K562 (cell line): ENCODE data around the gene HAUS6. TPM values are rescaled to one million over a fixed set of nuclear protein-coding genes. Genes with fewer than 3 reads are reported as not detected.

Experiments
- ATAC-seq: fragments of 200-7000 bp; cut with Tn5 transposase; 3 replicates; pipeline ENCODE4 v1.9.1; 2020; ENCODE audit warnings: moderate library complexity
- BruUV-seq: library from RNA; stranded (reverse); fragments of 400-500 nt; replicated peaks from 2 replicates; lab custom pipeline; 2021; lab: Mats Ljungman, UMichigan
- CTCF ChIA-PET: fragments of 300-600 bp; formaldehyde crosslinking; extraction: SDS; loops from one replicate; lab custom pipeline; 2021; ENCODE audit warnings: low intra/inter-chr PET ratio; lab: Yijun Ruan, JAX
- POLR2A ChIA-PET: fragments of 300-600, 350-650 bp; sonication (Branson Sonifier 250); formaldehyde crosslinking; extraction: SDS; loops from one replicate; lab custom pipeline; 2021; ENCODE audit warnings: antibody characterized with exemption, inconsistent platforms; lab: Yijun Ruan, JAX
- DNase-seq, 4 experiments: peaks; one replicate each; pipeline versions ENCODE4 v3.0.0 to v3.0.0-alpha.2; 2011 to 2018; ENCODE audit warnings: low spot score in 3 of 4, mixed read lengths in 3 of 4; ENCODE audit errors: extremely low read depth in 1 of 4
- FAIRE-seq: peaks from 2 replicates; lab custom pipeline; 2011; peaks lifted over from hg19 to GRCh38; lab: Jason Lieb, UNC
- H2AFZ ChIP-seq: 2 replicates; pipeline ENCODE4 v1.6.0; 2011; ENCODE audit warnings: low read depth, low read length, control low read depth, inconsistent platforms
- H3K27ac ChIP-seq: fragments of 200-600 bp; 3 replicates; pipeline ENCODE4 v1.8.0; 2011; ENCODE audit warnings: low read depth, mild to moderate bottlenecking, control low read depth, inconsistent platforms, low read length, moderate library complexity, mixed read lengths; ENCODE audit errors: extremely low read depth
- H3K27me3 ChIP-seq, 2 experiments: fragments of 300-600 bp in 1 of 2; 2 replicates in 1 of 2; 3 replicates in 1 of 2; pipeline versions ENCODE4 v1.6.0 to v1.8.0; 2011; ENCODE audit warnings: inconsistent platforms in 2 of 2, low read length in 2 of 2, mild to moderate bottlenecking in 1 of 2, mixed read lengths in 1 of 2, moderate library complexity in 1 of 2; ENCODE audit not compliant: control insufficient read depth in 2 of 2, insufficient read depth in 2 of 2
- H3K36me3 ChIP-seq: fragments of 300-600 bp; 3 replicates; pipeline ENCODE4 v1.8.0; 2011; ENCODE audit warnings: mild to moderate bottlenecking, low read length, inconsistent platforms; ENCODE audit not compliant: control insufficient read depth, insufficient read depth
- H3K4me1 ChIP-seq, 2 experiments: fragments of 200-600 bp in 1 of 2; replicated peaks in 1 of 2; 2 replicates in 1 of 2; 3 replicates in 1 of 2; pipeline versions ENCODE4 v1.5.1 to v1.8.0; 2011; ENCODE audit warnings: inconsistent platforms in 2 of 2, low read length in 2 of 2, mild to moderate bottlenecking in 1 of 2, mixed read lengths in 1 of 2, moderate library complexity in 1 of 2; ENCODE audit not compliant: control insufficient read depth in 2 of 2, insufficient read depth in 2 of 2
- H3K4me2 ChIP-seq: 2 replicates; pipeline ENCODE4 v1.6.1; 2011; ENCODE audit warnings: low read length, control low read depth, inconsistent platforms, mixed read lengths; ENCODE audit not compliant: insufficient read depth
- H3K4me3 ChIP-seq: fragments of 200-600 bp; sonication (generic), shearing (Covaris generic); 2 replicates; pipeline ENCODE4 v1.5.1; 2016; ENCODE audit warnings: control low read depth, inconsistent platforms
- H3K79me2 ChIP-seq: fragments of 200-600 bp; 3 replicates; pipeline ENCODE4 v1.8.0; 2011; ENCODE audit warnings: low read length, inconsistent platforms; ENCODE audit not compliant: control insufficient read depth, insufficient read depth
- H3K9ac ChIP-seq, 2 experiments: 2 replicates each; pipeline versions ENCODE4 v1.6.0 to v1.6.1; 2011; ENCODE audit warnings: low read depth in 2 of 2, low read length in 2 of 2, control low read depth in 1 of 2, inconsistent platforms in 1 of 2, mild to moderate bottlenecking in 1 of 2, mixed read lengths in 1 of 2; ENCODE audit not compliant: insufficient read depth in 1 of 2
- H3K9me1 ChIP-seq: one replicate; pipeline ENCODE4 v1.6.0; 2011; ENCODE audit warnings: inconsistent platforms, mild to moderate bottlenecking, low read length, moderate library complexity; ENCODE audit not compliant: control insufficient read depth, insufficient read depth
- H3K9me3 ChIP-seq: replicated peaks from 2 replicates; pipeline ENCODE4 v1.5.1; 2011; ENCODE audit warnings: low read depth, low read length, inconsistent platforms; ENCODE audit not compliant: control insufficient read depth, insufficient read depth
- H4K20me1 ChIP-seq: replicated peaks from 2 replicates; pipeline ENCODE4 v1.6.1; 2011; ENCODE audit warnings: low read length, inconsistent platforms, mixed read lengths; ENCODE audit not compliant: control insufficient read depth, insufficient read depth
- CTBP1 ChIP-seq: fragments of 450-650 bp; IDR thresholded peaks from 2 replicates; pipeline ENCODE4 v1.6.1; 2016; ENCODE audit warnings: borderline replicate concordance
- EWSR1 ChIP-seq: fragments of 450-650 bp; IDR thresholded peaks from 2 replicates; pipeline ENCODE4 v1.6.1; 2018; ENCODE audit warnings: borderline replicate concordance, mild to moderate bottlenecking, low read depth, moderate library complexity; ENCODE audit not compliant: partially characterized antibody
- KLF13 ChIP-seq: fragments of 450-650 bp; IDR thresholded peaks from 2 replicates; pipeline ENCODE4 v1.6.1; 2016; ENCODE audit warnings: missing genetic modification characterization, low read depth, mild to moderate bottlenecking, missing compliant biosample characterization, moderate library complexity, borderline replicate concordance
- MAX ChIP-seq: sonication (generic); formaldehyde crosslinking; IDR thresholded peaks from 2 replicates; pipeline ENCODE4 v1.9.0; 2022; ENCODE audit warnings: mild to moderate bottlenecking, missing genetic modification reagents
- MBD2 ChIP-seq: sonication (generic); IDR thresholded peaks from 2 replicates; pipeline ENCODE4 v1.6.1; 2016; ENCODE audit warnings: low read depth, borderline replicate concordance
- SAFB2 ChIP-seq: fragments of 200-400 bp; formaldehyde crosslinking; IDR thresholded peaks from 2 replicates; pipeline ENCODE4 v1.6.1; 2018; ENCODE audit warnings: borderline replicate concordance, low read length, low read depth, moderate library complexity; ENCODE audit not compliant: severe bottlenecking
- TCF15 ChIP-seq: fragments of 250-450 bp; sonication (Bioruptor Pico); IDR thresholded peaks from 2 replicates; pipeline ENCODE4 v1.8.0; 2022; ENCODE audit warnings: moderate library complexity, mild to moderate bottlenecking, inconsistent platforms
- TRIM24 ChIP-seq, 2 experiments: fragments of 450-650 bp; IDR thresholded peaks; 2 replicates each; pipeline ENCODE4 v1.6.1; 2016
- ZNF184 ChIP-seq: sonication (generic); formaldehyde crosslinking; IDR thresholded peaks from 2 replicates; pipeline ENCODE4 v1.5.0; 2020; ENCODE audit warnings: missing genetic modification reagents
- ZNF436 ChIP-seq: fragments of 250-450, 450-650 bp; sonication (Bioruptor Pico); formaldehyde crosslinking; IDR thresholded peaks from 2 replicates; pipeline ENCODE4 v1.7.0; 2020; ENCODE audit warnings: mild to moderate bottlenecking
- ZNF79 ChIP-seq: fragments of 250-450 bp; sonication (Bioruptor Pico); IDR thresholded peaks from 2 replicates; pipeline ENCODE4 v1.4.0; 2020; ENCODE audit warnings: low read depth, mild to moderate bottlenecking, moderate library complexity
- WGBS: fragments of 100-300 bp; shearing (Covaris generic); methylation state at CpG from one replicate; pipeline ENCODE4 v1.1.6; 2016; ENCODE audit warnings: low coverage, mixed read lengths; ENCODE audit not compliant: insufficient coverage; ENCODE audit errors: missing lambda C conversion rate; 5-methylcytosine and 5-hydroxymethylcytosine counted together
- in situ Hi-C: fragments of 300-500 bp; cut with MboI; formaldehyde crosslinking; loops from 4 replicates; pipeline ENCODE4 v1.15.0; 2018; ENCODE audit warnings: inconsistent platforms, mixed read lengths
- intact Hi-C: fragments of 100-400 bp; cut with micrococcal nuclease; formaldehyde crosslinking; loops from 2 replicates; pipeline ENCODE4 v1.14.2; 2022
- polyA plus RNA-seq, 8 experiments: library from polyadenylated mRNA; depleted of rRNA in 4 of 8; stranded (reverse) in 5 of 8; unstranded in 3 of 8; fragments of >200 nt; fragmentation: Nextera tagmentation in 2 of 8; fragmentation: Illumina TruSeq in 1 of 8; extraction: Ambion mirVana in 2 of 8; extraction: Trizol in 1 of 8; gene quantifications; 2 replicates each; pipeline versions ENCODE4 v1.2.1 to v1.2.3, GENCODE V29; 2011 to 2014; ENCODE audit warnings: inconsistent platforms in 1 of 8, missing spikeins in 1 of 8
- total RNA-seq, 7 experiments: library from RNA; depleted of rRNA in 6 of 7; stranded (reverse); fragments of >200 nt in 6 of 7; fragmentation: Illumina TruSeq in 2 of 7; extraction: Trizol in 2 of 7; gene quantifications; 2 replicates each; pipeline versions ENCODE4 v1.2.1 to v1.2.3, GENCODE V29; 2011 to 2021; ENCODE audit warnings: low replicate concordance in 1 of 7

HAUS6 gene
- total and polyA plus RNA-seq, 9 of the 15 experiments (the other 6 are each of a cell fraction or from before 2014, with no cell fraction given), result 10.2 to 31.7 (median 23.1) TPM

- intact Hi-C loops, result loop anchor here (5.0 kb wide), 2 partner anchors 769 to 1214 kb away; no protein-coding TSS in a partner anchor
- no TSS peak for BruUV-seq
- in situ Hi-C loops, result loop anchor here (10.0 kb wide), 2 partner anchors 772 to 1222 kb away; no protein-coding TSS in a partner anchor
- ChIA-PET POLR2A (interaction anchor here (0.6 kb wide), 1 partner anchor 60 kb away, joined by 3 read pairs; no protein-coding TSS in a partner anchor), CTCF (interaction anchor here (0.7 kb wide), 1 partner anchor 356 kb away, joined by 3 read pairs; no protein-coding TSS in a partner anchor)
- Histone ChIP-seq H3K36me3 (no peaks in the 10 kb centered on the region), H4K20me1 (no peaks in the 10 kb centered on the region), H3K4me1 (no peaks in the 10 kb centered on the region), H3K79me2 (no peaks in the 10 kb centered on the region), H3K4me2 (no peak overlapping the region), H3K4me3 (no peak overlapping the region), H3K9ac (no peak overlapping the region), H3K9me3 (no peaks in the 10 kb centered on the region), H3K9me1 (no peaks in the 10 kb centered on the region), H3K27ac (no peak overlapping the region), H2AFZ (no peak overlapping the region), H3K27me3 (peaks cover 0 to 14% of the 10 kb centered on the region in 2 experiments; a peak in 2 of 5 replicates)
- DNase-seq, result no peak
- 2% methylated on average over 6 of the region's 6 CpGs for WGBS
- ATAC-seq, result no peak
- no peak for TF ChIP-seq MAX (CRISPR knock-in tag)
- TF ChIP-seq EWSR1, result no peak
- no peak for TF ChIP-seq TRIM24 (IDR thresholded peaks at IDR 0.05)
- no peak for TF ChIP-seq KLF13 (tag)
- TF ChIP-seq CTBP1, result no peak
- TF ChIP-seq SAFB2, result no peak
- no peak for TF ChIP-seq ZNF436 (CRISPR knock-in tag)
- no peak for TF ChIP-seq ZNF184 (CRISPR knock-in tag)
- TF ChIP-seq ZNF79, result no peak
- TF ChIP-seq TCF15 (CRISPR knock-in tag), result no peak
- TF ChIP-seq MBD2, result no peak
- FAIRE-seq, result no peak
Observed at GRCh38 chr9:19026375-19026774, 76.3 kb downstream of the HAUS6 start.
